GM18873 (cell line): ENCODE results near the gene ACYP1.

Experiments used
- ATAC-seq: cut with Tn5 transposase; IDR thresholded peaks from one replicate; pipeline ENCODE4 v1.9.1; 2021; ENCODE audit warnings: mild to moderate bottlenecking, moderate library complexity, moderate number of reproducible peaks; ENCODE audit not compliant: unreplicated experiment, low FRiP score

Gene ACYP1

GRCh38 chr14:75044322-75044721 lies 19.5 kb downstream of the ACYP1 start:
- ATAC-seq, result no peak

DNA sequence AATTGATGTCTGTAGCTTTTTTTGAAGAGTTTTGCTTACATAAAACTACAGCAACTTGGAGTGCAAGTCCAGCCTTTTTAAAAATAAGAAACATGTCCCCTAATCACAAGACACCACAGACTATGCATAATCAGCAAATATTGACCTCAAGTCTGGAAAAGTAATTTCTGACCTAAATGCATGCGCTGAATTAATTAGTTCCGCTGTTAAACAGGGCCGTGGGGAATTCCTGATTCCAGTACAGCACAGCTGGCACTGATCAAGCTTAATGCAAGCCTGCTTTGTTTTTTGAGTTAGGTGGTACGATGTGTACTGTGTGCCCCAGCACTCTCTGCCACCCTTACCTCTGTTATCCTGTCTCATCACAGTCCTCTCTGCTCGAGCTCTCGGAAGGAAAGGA lies 21.8 kb downstream of the ACYP1 start:
- no peak for ATAC-seq

- ATAC-seq, result no peak
Observed at GRCh38 chr14:75041613-75042012, 22.2 kb downstream of the ACYP1 start.

- no peak for ATAC-seq
Observed at GRCh38 chr14:75040959-75041358, 22.9 kb downstream of the ACYP1 start.

- ATAC-seq, result no peak
Observed at GRCh38 chr14:75040507-75040906, 23.3 kb downstream of the ACYP1 start.

DNA sequence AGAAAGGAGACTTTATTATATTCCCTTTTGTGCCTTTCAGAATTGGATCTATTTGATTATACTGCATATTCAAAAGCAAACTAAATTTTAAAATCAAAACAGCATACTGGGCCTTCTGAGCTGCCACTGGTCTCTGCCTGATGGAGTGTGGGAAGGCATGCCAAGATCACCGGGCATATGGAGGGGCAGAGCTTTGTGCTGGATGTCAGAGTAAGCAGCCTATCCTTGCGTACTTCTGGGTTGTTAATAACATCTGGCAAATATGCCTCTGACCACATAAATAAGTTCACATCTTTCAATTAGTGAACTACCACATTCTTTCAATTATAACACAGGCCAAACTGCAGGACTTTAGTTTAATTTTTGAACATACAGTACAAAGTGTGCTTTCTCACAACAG lies 30.9 kb downstream of the ACYP1 start:
- ATAC-seq, result no peak

DNA sequence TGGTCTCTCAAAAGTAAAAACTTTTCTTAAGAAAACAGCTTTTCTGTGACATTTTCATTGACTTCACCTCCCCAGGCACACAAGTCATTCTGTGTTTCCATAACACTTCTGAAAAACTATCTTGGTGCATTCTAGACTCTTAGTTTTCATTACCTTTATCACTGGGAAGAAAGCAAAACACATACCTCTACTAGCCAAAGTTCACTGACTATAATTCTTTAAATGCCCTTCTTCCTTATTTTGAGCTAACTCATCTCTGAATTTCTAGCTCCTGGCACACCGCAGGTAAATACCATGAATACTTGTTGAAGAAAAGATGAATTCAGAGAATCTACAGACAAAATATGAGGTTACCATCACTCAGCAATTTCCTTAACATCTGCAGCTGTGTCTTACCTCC lies 33.7 kb downstream of the ACYP1 start:
- no peak for ATAC-seq

GRCh38 chr14:75025876-75026275 lies 37.9 kb downstream of the ACYP1 start:
- ATAC-seq, result no peak

GRCh38 chr14:75025082-75025481 lies 38.7 kb downstream of the ACYP1 start:
- no peak for ATAC-seq

GRCh38 chr14:75023108-75023507 lies 40.7 kb downstream of the ACYP1 start:
- ATAC-seq, result no peak

DNA sequence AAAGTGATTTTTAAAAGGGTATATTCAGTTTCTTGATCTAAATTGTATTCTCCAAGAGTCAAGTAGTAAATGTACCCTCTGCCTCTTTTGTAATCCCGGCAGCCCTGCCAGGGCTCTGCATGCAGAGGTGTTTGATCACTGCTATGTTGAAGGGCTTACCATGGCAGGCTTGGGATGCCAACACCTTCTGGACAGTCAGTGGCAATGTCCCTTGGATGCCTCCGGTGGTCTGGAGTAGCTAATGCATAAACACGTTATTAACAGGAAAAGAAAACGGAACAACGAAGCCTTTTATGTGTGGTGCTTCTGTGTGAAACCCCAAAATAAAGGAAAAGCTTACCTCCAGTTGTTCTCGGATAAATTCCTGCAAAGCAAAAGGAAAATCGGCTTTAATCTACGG lies 41.2 kb downstream of the ACYP1 start:
- no peak for ATAC-seq

DNA sequence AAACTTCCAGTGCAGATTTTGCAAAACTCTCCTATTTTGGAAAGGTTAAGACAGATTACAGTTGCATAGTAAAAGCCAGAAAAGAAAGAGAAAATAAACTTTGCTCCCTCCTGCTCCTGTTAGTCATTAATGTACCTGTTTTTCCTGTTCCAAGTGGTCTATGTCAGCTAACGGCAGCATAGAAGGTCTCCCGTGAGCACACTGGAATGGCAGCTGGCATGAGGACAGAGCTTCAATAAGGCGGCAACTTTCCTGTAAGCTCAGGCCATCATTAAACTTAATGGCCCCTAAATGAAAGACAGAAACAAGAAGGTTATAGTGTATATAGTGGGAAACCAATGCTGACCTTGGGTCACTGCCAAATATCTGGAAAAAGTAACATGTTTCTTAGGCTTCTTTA lies 45.1 kb downstream of the ACYP1 start:
- ATAC-seq, result no peak

- ATAC-seq, result no peak
Observed at GRCh38 chr14:75016815-75017214, 47.0 kb downstream of the ACYP1 start.

DNA sequence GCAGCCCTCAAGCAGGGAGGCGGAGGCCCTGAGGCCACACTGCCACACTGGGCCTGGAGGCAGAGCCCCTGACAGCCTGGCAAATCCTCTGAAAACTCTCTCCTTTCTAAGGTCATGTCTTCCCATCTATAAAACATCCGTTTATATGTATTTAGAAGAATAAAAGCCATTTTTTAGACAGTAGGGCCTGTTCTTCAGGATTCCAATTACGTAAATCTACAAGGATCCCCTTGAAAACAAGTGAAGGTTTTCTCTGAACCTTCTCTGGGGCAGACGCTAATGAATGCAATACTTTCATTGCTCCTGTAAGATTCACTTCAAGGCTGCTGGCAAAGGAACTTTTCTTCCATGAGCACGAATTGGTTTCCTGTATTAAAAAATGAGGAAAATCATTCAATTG lies 48.3 kb downstream of the ACYP1 start:
- ATAC-seq, result no peak

DNA sequence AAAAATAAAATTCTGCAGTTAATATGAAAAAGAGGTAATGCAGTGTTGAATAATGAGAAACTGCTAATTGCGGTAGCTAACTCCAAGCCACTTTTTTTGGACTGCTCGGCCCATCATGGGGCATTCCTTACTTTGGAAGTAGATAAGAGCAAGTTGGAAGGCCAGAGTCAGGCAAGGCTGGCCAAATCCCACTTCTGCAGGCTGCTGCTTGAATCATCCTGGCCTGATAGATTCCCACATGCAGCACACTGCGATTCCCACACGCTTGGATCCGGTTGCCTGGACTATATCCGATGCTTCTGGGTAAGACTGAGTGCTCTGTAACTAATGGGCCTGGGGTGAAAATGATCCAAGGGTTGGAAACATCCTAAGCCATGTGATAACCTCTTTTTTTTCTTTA lies 50.5 kb downstream of the ACYP1 start:
- no peak for ATAC-seq

- ATAC-seq, result no peak
Observed at GRCh38 chr14:75011356-75011994, 52.3 kb downstream of the ACYP1 start.

DNA sequence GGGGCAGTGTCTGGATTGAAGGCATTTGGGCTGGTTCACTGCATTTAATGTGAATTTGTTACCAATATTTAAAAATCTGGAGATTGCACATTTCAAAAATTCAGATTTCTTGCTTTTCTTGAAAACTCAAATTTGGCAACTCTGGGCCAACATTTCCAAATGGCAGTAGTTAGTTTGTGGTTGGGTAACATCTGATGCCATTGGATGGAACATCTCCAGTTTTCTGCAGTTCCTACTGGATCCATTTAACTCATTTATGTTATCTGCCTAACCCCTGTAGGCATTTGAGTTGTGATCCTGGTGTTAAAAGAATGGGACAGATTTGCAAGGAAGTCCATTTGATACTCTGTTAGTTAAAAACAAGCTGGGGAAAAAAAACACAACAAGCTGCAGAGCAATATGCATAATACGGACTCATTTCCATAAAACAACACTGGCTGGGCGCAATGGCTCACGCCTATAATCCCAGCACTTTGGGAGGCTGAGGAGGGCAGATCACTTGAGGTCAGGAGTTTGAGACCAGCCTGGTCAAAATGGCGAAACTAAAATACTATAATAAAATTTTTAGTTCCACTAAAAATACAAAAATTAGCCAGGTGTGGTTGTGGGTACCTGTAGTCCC lies 53.2 kb downstream of the ACYP1 start:
- ATAC-seq, result no peak

- no peak for ATAC-seq
Observed at GRCh38 chr14:75009176-75009575, 54.6 kb downstream of the ACYP1 start.

- ATAC-seq, result no peak
Observed at GRCh38 chr14:75005357-75005756, 58.5 kb downstream of the ACYP1 start.

DNA sequence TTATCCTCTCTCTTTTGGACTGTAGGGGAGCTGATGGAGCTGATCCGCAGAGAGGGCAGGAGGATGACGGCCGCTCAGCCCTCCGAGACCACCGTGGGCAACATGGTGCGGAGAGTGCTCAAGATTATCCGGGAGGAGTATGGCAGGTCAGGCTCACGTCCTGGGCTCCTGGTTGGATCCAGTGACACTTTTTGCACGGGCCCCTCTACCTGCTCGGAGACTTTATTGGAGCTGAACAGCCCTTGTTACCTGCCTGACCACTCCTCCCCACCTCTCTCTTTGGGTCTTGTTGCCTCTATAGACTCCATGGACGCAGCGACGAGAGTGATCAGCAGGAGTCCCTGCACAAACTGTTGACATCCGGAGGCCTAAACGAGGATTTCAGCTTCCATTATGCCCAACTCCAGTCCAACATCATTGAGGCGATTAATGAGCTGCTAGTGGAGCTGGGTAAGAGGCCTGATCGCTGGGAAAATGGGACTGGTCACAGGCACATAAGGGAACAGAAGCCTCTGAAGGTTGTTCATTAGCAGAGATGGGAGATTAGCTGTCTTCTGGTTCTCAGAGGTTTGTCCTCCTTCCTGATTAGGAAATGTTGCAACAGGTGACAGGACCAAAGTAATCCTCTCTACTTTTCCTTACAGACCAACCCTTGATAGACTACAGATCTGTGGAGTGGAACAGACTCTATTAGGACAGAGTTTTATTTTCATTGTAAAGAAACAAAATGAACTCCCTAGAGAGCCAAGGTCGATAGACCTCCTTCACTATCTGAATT lies 60.4 kb downstream of the ACYP1 start:
- no peak for ATAC-seq
